AG04449 (cell line): ENCODE results near the gene GRID2.

ENCODE experiments used
- CTCF ChIA-PET: fragments of 350-600 bp; formaldehyde crosslinking; extraction: SDS; loops from one replicate; lab custom pipeline; 2021; ENCODE audit warnings: antibody characterized with exemption; lab: Yijun Ruan, JAX
- POLR2A ChIA-PET: fragments of 400-600, 350-600 bp; formaldehyde crosslinking; extraction: SDS; loops from one replicate; lab custom pipeline; 2020; ENCODE audit warnings: antibody characterized with exemption, inconsistent platforms; lab: Yijun Ruan, JAX
- DNase-seq: peaks from one replicate; pipeline ENCODE4 v3.0.0-alpha.2; 2010; ENCODE audit warnings: low read depth, low spot score
- H3K4me3 ChIP-seq: 2 replicates; pipeline ENCODE4 v1.5.1; 2011; ENCODE audit warnings: low read depth, mild to moderate bottlenecking, control low read depth, low read length
- CTCF ChIP-seq: IDR thresholded peaks from one replicate; pipeline ENCODE4 v1.5.1; 2011; ENCODE audit warnings: mild to moderate bottlenecking, moderate library complexity, low read length, control low read depth, inconsistent platforms; ENCODE audit not compliant: insufficient read depth; ENCODE audit errors: missing control alignments

GRID2 gene

DNA sequence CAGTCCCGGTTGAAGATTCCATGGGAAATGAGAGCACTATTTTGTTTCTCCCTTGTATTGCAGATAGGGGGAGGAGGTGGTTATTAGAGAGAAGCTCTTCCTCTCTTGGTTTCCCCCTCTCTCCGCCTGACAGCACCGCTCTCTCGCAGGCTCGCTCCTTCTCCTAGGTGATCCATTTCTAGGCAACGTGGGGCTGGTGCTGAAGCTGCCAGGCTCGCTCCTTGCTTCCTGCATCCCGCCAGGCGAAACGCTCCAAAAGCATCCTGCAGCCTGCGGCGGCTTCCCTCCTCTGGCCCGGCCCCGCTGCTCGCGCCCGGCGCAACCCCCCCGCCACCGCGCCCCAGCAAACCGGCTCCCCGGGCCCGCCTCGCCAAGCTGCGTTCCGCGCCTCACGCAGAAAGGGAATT lies at the start of gene GRID2:
TSS of gene GRID2 (plus strand) at position 346 of the 407 bp plus-strand sequence.
- no peak within 1 kb of the TSS for H3K4me3 ChIP-seq
- no peak for DNase-seq
- no peak for TF ChIP-seq CTCF
- CTCF ChIA-PET, result no interaction called here
- POLR2A ChIA-PET, result no interaction called here

GRCh38 chr4:92253986-92254671 lies 49.6 kb upstream of the GRID2 start:
- no peak overlapping the region for H3K4me3 ChIP-seq
- ChIA-PET CTCF (no interaction called here), POLR2A (no interaction called here)
- DNase-seq, result no peak
- TF ChIP-seq CTCF, result no peak

DNA sequence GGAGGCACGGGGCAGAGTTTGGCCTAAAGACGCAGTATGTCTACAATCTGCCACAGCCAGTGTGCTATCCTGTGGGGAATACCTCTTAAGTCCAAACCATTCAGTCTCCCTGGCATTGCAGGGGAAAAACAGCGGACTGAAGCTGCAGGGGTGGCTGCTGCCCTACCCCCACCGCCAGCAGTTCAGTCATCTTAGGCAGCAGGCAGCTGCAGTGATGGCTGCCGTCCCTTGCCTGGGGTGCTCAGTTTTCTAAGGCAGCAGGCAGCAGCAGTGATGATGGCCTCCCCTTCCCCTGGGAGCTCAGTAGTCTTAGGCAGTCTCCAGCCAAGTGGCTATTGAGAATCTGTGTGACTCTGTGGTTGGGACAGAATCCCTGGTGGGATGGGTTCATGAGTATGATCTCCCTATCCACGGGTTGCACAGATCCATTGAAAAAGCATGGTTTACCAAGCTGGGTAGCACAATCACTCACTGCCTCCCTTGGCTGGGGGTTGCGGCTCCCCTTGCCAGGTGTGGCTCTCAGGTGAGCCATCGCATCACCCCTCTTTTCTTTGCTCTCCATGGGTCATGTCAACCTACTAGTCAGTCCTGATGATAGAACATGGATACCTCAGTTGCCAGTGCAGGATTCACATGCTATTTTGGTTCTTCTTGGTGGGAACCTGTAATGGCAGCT lies 48.9 kb upstream of the GRID2 start:
- TF ChIP-seq CTCF, result no peak
- POLR2A ChIA-PET, result no interaction called here
- no peak overlapping the region for H3K4me3 ChIP-seq
- CTCF ChIA-PET, result no interaction called here
- no peak for DNase-seq

GRCh38 chr4:92255920-92256244 lies 47.9 kb upstream of the GRID2 start:
- TF ChIP-seq CTCF, result no peak
- H3K4me3 ChIP-seq, result no peak overlapping the region
- DNase-seq, result no peak
- ChIA-PET POLR2A (no interaction called here), CTCF (no interaction called here)

DNA sequence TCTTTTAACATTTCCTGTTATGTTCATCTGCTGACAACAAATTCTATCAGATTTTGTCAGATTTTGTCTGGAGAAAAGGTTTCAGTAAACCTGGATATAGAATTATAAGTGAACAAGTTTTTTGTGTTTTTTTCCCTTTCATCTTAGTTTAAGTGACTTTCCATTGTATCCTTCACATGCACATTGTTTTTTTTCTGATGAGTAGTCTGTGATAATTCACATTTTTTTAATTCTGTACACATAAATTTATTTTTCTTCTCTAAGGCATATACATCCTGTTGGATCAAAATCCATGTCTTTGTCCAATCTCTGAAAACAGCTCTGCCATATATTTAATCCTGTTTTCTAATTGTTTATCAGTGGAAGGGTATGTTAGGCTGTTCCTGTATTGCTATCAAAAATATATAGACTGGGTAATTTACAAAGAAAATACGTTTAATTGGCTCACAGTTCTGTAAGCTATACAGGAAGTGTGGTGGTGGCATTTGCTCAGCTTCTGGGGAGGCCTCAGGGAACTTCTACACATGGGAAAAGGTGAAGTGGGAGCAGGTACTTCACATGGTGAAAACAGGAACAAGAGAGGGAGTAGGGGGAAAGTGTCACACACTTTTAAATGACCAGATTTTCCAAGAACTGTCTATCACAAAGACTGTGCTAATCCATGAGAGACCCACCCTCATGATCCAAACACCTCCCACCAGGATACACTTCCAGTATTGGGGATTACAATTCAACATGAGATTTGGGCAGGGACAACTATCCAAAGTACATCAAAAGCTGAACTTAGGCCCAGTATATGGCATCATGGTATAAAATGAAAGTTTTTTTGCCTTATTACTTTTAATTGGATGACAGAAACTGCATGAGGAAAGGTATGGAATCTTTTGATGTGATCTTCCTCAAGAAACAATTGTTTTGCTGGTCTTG lies 45.6 kb upstream of the GRID2 start:
- TF ChIP-seq CTCF, result no peak
- no peak for DNase-seq
- ChIA-PET CTCF (no interaction called here), POLR2A (no interaction called here)
- H3K4me3 ChIP-seq, result no peak overlapping the region

DNA sequence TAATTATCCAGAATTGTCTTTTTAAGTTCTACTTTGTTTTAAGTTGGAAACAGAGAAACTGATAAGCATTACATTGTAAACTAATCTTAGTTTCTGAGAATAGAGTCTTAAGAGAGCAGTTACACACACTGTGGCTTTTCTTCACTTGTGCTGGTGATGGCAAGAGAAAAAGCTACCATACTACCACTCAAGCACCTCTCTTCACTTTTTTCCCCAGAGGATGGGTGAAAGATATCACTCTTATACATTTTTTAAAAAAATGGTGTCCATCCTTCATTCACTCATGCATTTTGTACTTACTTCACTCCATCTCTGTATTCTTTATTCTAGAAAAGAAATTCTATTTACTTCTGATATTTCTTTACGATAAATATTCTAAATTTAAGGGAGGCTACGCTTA lies 42.5 kb upstream of the GRID2 start:
- no peak for TF ChIP-seq CTCF

More for the DNA sequence above, 42.5 kb upstream of the GRID2 start:
- H3K4me3 ChIP-seq, result no peak overlapping the region
- CTCF ChIA-PET, result no interaction called here
- no peak for DNase-seq
- POLR2A ChIA-PET, result no interaction called here
